GM12892 (cell line): ENCODE data around the gene BRF1.

Source experiments
- POLR2A ChIP-seq: IDR thresholded peaks from 2 replicates; pipeline ENCODE4 v1.6.1; 2011; ENCODE audit warnings: low read depth, low read length, control low read depth
- POLR2AphosphoS5 ChIP-seq: IDR thresholded peaks from 2 replicates; pipeline ENCODE4 v1.6.1; 2011; ENCODE audit warnings: low read depth, low read length, control low read depth

GRCh38 chr14:105272623-105273022, 28.2 kb downstream of the BRF1 start:
- TF ChIP-seq POLR2A (no peak), POLR2AphosphoS5 (no peak)
